Measurements from ENCODE around the gene DOK1. TPM values are rescaled to one million over a fixed set of nuclear protein-coding genes. Genes with fewer than 3 reads are reported as not detected.

DOK1 gene
- total RNA-seq, 4 donors from 2014 or later, result 22.2 to 34.2 (median 24.2) TPM

DNA sequence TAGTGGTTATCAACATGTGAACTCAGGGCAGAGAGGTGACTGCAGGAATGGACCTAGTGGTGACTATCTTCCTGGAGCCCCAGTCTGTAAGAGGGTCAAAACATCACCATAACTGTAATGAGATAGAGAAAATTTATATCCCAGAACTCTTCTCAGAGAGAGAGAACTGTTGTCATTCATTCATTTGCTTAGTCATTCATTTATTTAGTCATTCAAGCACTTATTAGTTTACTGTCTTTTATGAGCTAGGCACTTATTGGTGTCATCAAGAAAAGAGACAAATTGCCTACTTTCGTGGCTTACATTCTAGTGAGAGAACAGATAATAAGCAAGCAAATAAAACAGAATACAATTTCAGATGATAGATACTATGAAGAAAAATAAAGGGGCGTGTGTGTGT, 34.1 kb downstream of the DOK1 start:
- peaks cover 2 to 39% of the 10 kb centered on the region in 2 donors for H3K27me3 ChIP-seq
- no peak overlapping the region for H3K27ac ChIP-seq
- 67 to 68% methylated on average over 2 of the region's 2 CpGs for WGBS, 2 donors
- no peaks in the 10 kb centered on the region for H3K36me3 ChIP-seq
- H3K4me1 ChIP-seq, result peaks cover 0 to 25% (median 7%) of the 10 kb centered on the region in 4 donors
- DNase-seq (ENCODE audit: low spot score in 2 of 2), result no peak
- TF ChIP-seq EP300 (IDR thresholded peaks at IDR 0.05) (no peak), POLR2A (IDR thresholded peaks at IDR 0.05) (no peak)
- TF ChIP-seq, protein P1, sequence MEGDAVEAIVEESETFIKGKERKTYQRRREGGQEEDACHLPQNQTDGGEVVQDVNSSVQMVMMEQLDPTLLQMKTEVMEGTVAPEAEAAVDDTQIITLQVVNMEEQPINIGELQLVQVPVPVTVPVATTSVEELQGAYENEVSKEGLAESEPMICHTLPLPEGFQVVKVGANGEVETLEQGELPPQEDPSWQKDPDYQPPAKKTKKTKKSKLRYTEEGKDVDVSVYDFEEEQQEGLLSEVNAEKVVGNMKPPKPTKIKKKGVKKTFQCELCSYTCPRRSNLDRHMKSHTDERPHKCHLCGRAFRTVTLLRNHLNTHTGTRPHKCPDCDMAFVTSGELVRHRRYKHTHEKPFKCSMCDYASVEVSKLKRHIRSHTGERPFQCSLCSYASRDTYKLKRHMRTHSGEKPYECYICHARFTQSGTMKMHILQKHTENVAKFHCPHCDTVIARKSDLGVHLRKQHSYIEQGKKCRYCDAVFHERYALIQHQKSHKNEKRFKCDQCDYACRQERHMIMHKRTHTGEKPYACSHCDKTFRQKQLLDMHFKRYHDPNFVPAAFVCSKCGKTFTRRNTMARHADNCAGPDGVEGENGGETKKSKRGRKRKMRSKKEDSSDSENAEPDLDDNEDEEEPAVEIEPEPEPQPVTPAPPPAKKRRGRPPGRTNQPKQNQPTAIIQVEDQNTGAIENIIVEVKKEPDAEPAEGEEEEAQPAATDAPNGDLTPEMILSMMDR (IDR thresholded peaks at IDR 0.05), result no peak
- no peaks in the 10 kb centered on the region for H3K9me3 ChIP-seq
- H3K4me3 ChIP-seq, result no peak overlapping the region

DNA sequence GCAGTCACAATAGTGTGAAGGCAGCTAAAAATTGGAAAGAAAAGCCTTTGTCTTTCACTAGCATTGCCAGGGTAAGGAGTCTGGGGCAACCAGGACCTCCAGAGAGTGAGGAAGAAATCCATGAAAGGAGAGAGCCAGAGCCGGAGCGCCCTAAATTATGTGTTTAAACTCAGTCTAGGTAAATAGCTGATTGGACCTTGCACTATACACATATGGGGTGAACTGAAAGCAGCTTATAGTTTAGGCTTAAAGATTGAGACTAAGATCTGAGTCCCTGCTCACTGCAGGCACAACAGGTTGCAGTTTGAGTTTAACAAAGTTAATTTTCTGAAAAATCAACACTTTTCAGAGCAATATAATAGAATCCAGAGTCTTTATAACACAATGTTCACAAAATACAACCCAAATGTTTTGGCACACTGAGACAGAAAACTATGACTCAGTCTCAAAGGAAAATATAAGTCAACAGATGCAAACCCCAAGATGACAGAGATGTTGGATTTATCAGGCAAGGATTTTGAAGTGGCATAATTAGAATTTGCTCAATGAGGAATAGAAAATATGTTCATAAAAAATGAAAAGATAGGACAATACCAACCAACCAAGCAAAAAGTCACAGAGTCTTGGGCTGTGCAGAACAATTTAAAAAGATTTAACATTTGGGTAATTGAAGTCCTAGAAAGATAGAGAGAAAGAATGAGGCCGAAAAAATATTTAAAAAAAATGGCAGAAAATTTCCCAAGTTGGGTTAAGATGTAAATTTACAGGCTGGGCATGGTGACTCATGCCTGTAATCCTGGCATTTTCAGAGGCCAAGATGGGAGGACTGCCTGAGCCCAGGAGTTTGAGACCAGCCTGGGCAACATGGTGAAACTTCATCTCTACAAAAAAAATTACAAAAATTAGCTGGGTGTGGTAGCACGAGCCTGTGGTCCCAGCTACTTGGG, 39.6 kb downstream of the DOK1 start:
- peaks cover 2 to 84% of the 10 kb centered on the region in 2 donors for H3K27me3 ChIP-seq
- TF ChIP-seq POLR2A (IDR thresholded peaks at IDR 0.05) (no peak), EP300 (IDR thresholded peaks at IDR 0.05) (no peak)
- TF ChIP-seq, protein P1 (IDR thresholded peaks at IDR 0.05), result no peak
- WGBS, 2 donors, result 73 to 75% methylated on average over 4 of the region's 4 CpGs
- no peak overlapping the region for H3K4me3 ChIP-seq
- H3K27ac ChIP-seq, result no peak overlapping the region
- no peaks in the 10 kb centered on the region for H3K9me3 ChIP-seq
- no peaks in the 10 kb centered on the region for H3K36me3 ChIP-seq
- no peaks in the 10 kb centered on the region for H3K4me1 ChIP-seq
- DNase-seq (ENCODE audit: low spot score in 2 of 2), result no peak

DNA sequence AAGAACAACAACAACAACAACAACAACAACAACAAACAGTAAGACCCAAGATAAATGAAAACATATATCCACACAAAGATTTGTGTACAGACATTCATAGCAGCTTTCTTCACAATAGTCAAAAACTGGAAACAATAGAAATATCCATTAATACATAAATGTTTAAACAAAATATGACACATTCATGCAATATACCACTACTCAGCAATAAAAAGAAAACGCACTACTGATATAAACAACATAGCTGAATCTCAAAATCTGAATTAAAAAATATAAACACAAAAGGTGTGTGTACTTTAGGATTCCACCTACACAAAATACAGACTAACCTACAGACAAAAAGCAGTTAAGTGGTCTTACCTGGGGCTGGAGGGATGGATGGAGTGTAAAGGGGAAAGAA, 42.1 kb downstream of the DOK1 start:
- H3K4me1 ChIP-seq, result no peaks in the 10 kb centered on the region
- H3K9me3 ChIP-seq, result no peaks in the 10 kb centered on the region
- no peaks in the 10 kb centered on the region for H3K36me3 ChIP-seq
- WGBS, 2 donors, result 64 to 80% methylated on average over 1 of the region's 1 CpG
- H3K27ac ChIP-seq, result no peak overlapping the region
- no peak for DNase-seq (ENCODE audit: low spot score in 2 of 2)
- TF ChIP-seq, protein P1 (IDR thresholded peaks at IDR 0.05), result no peak
- TF ChIP-seq POLR2A (IDR thresholded peaks at IDR 0.05) (no peak), EP300 (IDR thresholded peaks at IDR 0.05) (no peak)
- H3K4me3 ChIP-seq, result no peak overlapping the region
- peaks cover 2 to 78% of the 10 kb centered on the region in 2 donors for H3K27me3 ChIP-seq

DNA sequence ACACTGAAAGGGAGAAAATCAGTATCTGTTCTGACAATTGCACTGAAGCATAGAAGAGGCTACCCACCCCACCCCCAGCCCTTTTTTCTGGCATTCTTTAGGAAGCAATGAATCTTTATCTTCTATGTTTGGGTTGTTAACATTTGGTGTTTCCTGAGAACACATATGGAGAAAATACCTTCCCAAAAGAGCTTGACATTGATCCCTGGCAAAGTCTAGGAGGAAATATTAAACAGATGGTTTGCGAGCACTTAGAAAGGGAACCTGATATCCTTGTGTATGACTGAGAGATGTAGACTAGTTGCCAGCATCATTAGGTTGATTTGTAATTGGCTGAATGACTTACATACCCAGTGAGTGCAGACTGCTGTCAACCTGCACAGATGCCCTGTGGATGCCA, 42.9 kb downstream of the DOK1 start:
- Histone ChIP-seq H3K36me3 (no peaks in the 10 kb centered on the region), H3K9me3 (no peaks in the 10 kb centered on the region), H3K27me3 (peaks cover 0 to 70% of the 10 kb centered on the region in 2 donors), H3K27ac (no peak overlapping the region), H3K4me3 (no peak overlapping the region), H3K4me1 (no peaks in the 10 kb centered on the region)
- WGBS, 2 donors, result 27 to 45% methylated on average over 1 of the region's 1 CpG
- no peak for TF ChIP-seq EP300 (IDR thresholded peaks at IDR 0.05)
- TF ChIP-seq, protein P1 (IDR thresholded peaks at IDR 0.05), result no peak
- TF ChIP-seq POLR2A (IDR thresholded peaks at IDR 0.05), result no peak
- no peak for DNase-seq (ENCODE audit: low spot score in 2 of 2)

DNA sequence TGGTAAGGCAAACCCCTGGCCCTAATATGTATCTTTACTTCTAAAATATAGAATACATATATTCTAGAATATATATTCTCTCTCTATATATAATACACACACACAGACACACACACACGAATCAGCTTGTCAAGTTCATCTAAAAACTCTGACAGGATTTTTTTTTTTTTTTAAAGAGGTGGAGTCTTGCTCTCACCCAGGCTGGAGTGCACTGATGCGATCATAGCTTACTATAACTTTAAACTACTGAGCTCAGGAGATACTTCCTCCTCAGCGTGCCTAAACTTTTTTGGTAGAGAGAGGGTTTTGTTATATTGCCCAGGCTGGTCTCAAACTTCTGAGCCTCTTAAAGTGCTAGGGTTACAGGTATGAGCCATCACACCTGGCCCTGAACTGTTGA, 45.2 kb downstream of the DOK1 start:
- H3K9me3 ChIP-seq, result no peaks in the 10 kb centered on the region
- no peak overlapping the region for H3K27ac ChIP-seq
- TF ChIP-seq POLR2A (IDR thresholded peaks at IDR 0.05) (no peak), EP300 (IDR thresholded peaks at IDR 0.05) (no peak)
- TF ChIP-seq, protein P1 (IDR thresholded peaks at IDR 0.05), result no peak
- WGBS, 2 donors, result 53 to 64% methylated on average over 3 of the region's 3 CpGs
- H3K27me3 ChIP-seq, result peaks cover 0 to 61% of the 10 kb centered on the region in 2 donors
- no peak overlapping the region for H3K4me3 ChIP-seq
- no peaks in the 10 kb centered on the region for H3K4me1 ChIP-seq
- H3K36me3 ChIP-seq, result no peaks in the 10 kb centered on the region
- no peak for DNase-seq (ENCODE audit: low spot score in 2 of 2)
